ENCODE data around the gene KAZN. TPM values are rescaled to one million over a fixed set of nuclear protein-coding genes. Genes with fewer than 3 reads are reported as not detected.

Gene KAZN
- total RNA-seq (10 to 100 TPM; 11.1 to 17.1 TPM), polyA plus RNA-seq (ENCODE audit: insufficient read length in 6 of 6) (10 to 100 TPM; 25.2 to 37.5 (median 31.9) TPM)
- long read RNA-seq, donor 1, partial matches to known transcripts: 6 of 10 reads
- long read RNA-seq, donor 1, other reads (novel, unspliced or antisense): 0 of 10 reads
- long read RNA-seq, donor 2, partial matches to known transcripts: 0 of 2 reads
- long read RNA-seq, donor 2, other reads (novel, unspliced or antisense): 0 of 2 reads
- long read RNA-seq, donor 3, partial matches to known transcripts: 0 of 2 reads
- long read RNA-seq, donor 3, other reads (novel, unspliced or antisense): 0 of 2 reads
- long read RNA-seq, donor 4, partial matches to known transcripts: 0 of 6 reads
- long read RNA-seq, donor 4, other reads (novel, unspliced or antisense): 5 of 6 reads
- long read RNA-seq, donor 5, partial matches to known transcripts: 0 of 3 reads
- long read RNA-seq, donor 5, other reads (novel, unspliced or antisense): 0 of 3 reads
- long read RNA-seq, donor 6, partial matches to known transcripts: 8 of 11 reads
- long read RNA-seq, donor 6, other reads (novel, unspliced or antisense): 0 of 11 reads
- long read RNA-seq, donor 7, partial matches to known transcripts: 0 of 1 reads
- long read RNA-seq, donor 7, other reads (novel, unspliced or antisense): 0 of 1 reads
- long read RNA-seq, donor 8, partial matches to known transcripts: 0 of 3 reads
- long read RNA-seq, donor 8, other reads (novel, unspliced or antisense): 0 of 3 reads
- long read RNA-seq, donor 9: 0 reads
- long read RNA-seq, donor 10, partial matches to known transcripts: 0 of 4 reads
- long read RNA-seq, donor 10, other reads (novel, unspliced or antisense): 3 of 4 reads
- long read RNA-seq, donor 11, transcript KAZN-201 (8 exons, 3,838 nt): major isoform, 5 of 15 reads
- long read RNA-seq, donor 11, partial matches to known transcripts: 10 of 15 reads
- long read RNA-seq, donor 11, other reads (novel, unspliced or antisense): 0 of 15 reads
- long read RNA-seq, donor 12, partial matches to known transcripts: 0 of 2 reads
- long read RNA-seq, donor 12, other reads (novel, unspliced or antisense): 0 of 2 reads

GRCh38 chr1:14598498-14599182 is at the start of gene KAZN:
Gene KAZN, plus strand, starts transcription at chr1:14598685.
- DNase-seq: peak in 3 of 4 donors; percentile 57 to 78 (median 73)
- H3K9me3 ChIP-seq: no peaks in the 10 kb centered on the region
- no peak for TF ChIP-seq CTCF (IDR thresholded peaks at IDR 0.05)
- H3K36me3 ChIP-seq: no peaks in the 10 kb centered on the region
- H3K4me1 ChIP-seq: peaks cover 0 to 7% of the 10 kb centered on the region in 2 donors
- peaks cover 40 to 98% of the 10 kb centered on the region in 2 donors for H3K27me3 ChIP-seq
- no peak within 1 kb of the TSS for H3K27ac ChIP-seq
- peak; percentile 70 for ATAC-seq
- intact Hi-C loops (cut with DNase I): no loop called here
- peak within 1 kb of the TSS; percentile 40 to 41 for H3K4me3 ChIP-seq

GRCh38 chr1:14549897-14550620 is 48.4 kb upstream of the KAZN start:
- no peak for DNase-seq
- TF ChIP-seq CTCF (IDR thresholded peaks at IDR 0.05): no peak
- Histone ChIP-seq H3K36me3 (no peaks in the 10 kb centered on the region), H3K9me3 (no peaks in the 10 kb centered on the region), H3K27me3 (peaks cover 0 to 6% of the 10 kb centered on the region in 2 donors), H3K4me3 (no peak overlapping the region), H3K27ac (no peak overlapping the region), H3K4me1 (no peaks in the 10 kb centered on the region)
- intact Hi-C loops (cut with DNase I): no loop called here
- no peak for ATAC-seq

GRCh38 chr1:14551386-14551785 is 47.1 kb upstream of the KAZN start:
- Histone ChIP-seq H3K27me3 (peaks cover 0 to 11% of the 10 kb centered on the region in 2 donors), H3K9me3 (no peaks in the 10 kb centered on the region), H3K4me1 (no peaks in the 10 kb centered on the region), H3K27ac (no peak overlapping the region), H3K36me3 (no peaks in the 10 kb centered on the region), H3K4me3 (no peak overlapping the region)
- intact Hi-C loops (cut with DNase I): no loop called here
- ATAC-seq (no peak), DNase-seq (no peak)
- no peak for TF ChIP-seq CTCF (IDR thresholded peaks at IDR 0.05)

GRCh38 chr1:14552246-14552965 is 46.1 kb upstream of the KAZN start:
- intact Hi-C loops (cut with DNase I): no loop called here
- no peaks in the 10 kb centered on the region for H3K9me3 ChIP-seq
- TF ChIP-seq CTCF (IDR thresholded peaks at IDR 0.05): no peak
- no peak for ATAC-seq
- no peak overlapping the region for H3K4me3 ChIP-seq
- no peak overlapping the region for H3K27ac ChIP-seq
- DNase-seq: no peak
- H3K36me3 ChIP-seq: no peaks in the 10 kb centered on the region
- H3K27me3 ChIP-seq: peaks cover 0 to 11% of the 10 kb centered on the region in 2 donors
- H3K4me1 ChIP-seq: no peaks in the 10 kb centered on the region

All from left lung (tissue), 14 donors.